Suprapubic skin (tissue), 4 donors: ENCODE measurements around the gene TMEM217. TPM values are rescaled to one million over a fixed set of nuclear protein-coding genes. Genes with fewer than 3 reads are reported as not detected.

ENCODE experiments used
- DNase-seq, 2 donors: peaks; one replicate each; pipeline ENCODE4 v3.0.0-alpha.2; 2019; ENCODE audit warnings: low spot score in 2 of 2
- H3K27ac ChIP-seq: fragments of 200-600 bp; sonication (generic); one replicate; pipeline ENCODE4 v1.5.1; 2019
- H3K27me3 ChIP-seq: fragments of 200-600 bp; sonication (generic); one replicate; pipeline ENCODE4 v1.5.1; 2019
- H3K36me3 ChIP-seq: fragments of 200-600 bp; sonication (generic); one replicate; pipeline ENCODE4 v1.5.1; 2019
- H3K4me1 ChIP-seq: fragments of 200-600 bp; sonication (generic); one replicate; pipeline ENCODE4 v1.5.1; 2019
- H3K4me3 ChIP-seq: fragments of 200-600 bp; sonication (generic); one replicate; pipeline ENCODE4 v1.5.1; 2019; ENCODE audit warnings: mild to moderate bottlenecking
- H3K9me3 ChIP-seq: fragments of 200-600 bp; sonication (generic); one replicate; pipeline ENCODE4 v1.5.1; 2019
- CTCF ChIP-seq, 2 donors: fragments of 200-600 bp in 1 of 2; fragments of 450-650 bp in 1 of 2; sonication (generic) in 1 of 2; IDR thresholded peaks; one replicate each; pipeline ENCODE4 v1.5.1; 2016 to 2019; ENCODE audit warnings: antibody characterized with exemption in 2 of 2, mild to moderate bottlenecking in 1 of 2, moderate library complexity in 1 of 2
- EP300 ChIP-seq: sonication (generic); formaldehyde crosslinking; IDR thresholded peaks from one replicate; pipeline ENCODE4 v1.6.1; 2017; ENCODE audit warnings: antibody characterized with exemption
- POLR2A ChIP-seq, 2 donors: fragments of 450-650 bp; IDR thresholded peaks; one replicate each; pipeline ENCODE4 v1.6.1; 2017; ENCODE audit warnings: antibody characterized with exemption in 2 of 2, mild to moderate bottlenecking in 2 of 2, moderate library complexity in 2 of 2
- POLR2AphosphoS5 ChIP-seq, 3 donors: sonication (generic); formaldehyde crosslinking; IDR thresholded peaks; one replicate each; pipeline ENCODE4 v1.6.1; 2017; ENCODE audit warnings: antibody characterized with exemption in 3 of 3
- WGBS: methylation state at CpG from one replicate; pipeline ENCODE4 v1.1.5; 2018; 5-methylcytosine and 5-hydroxymethylcytosine counted together
- total RNA-seq, 4 donors: library from RNA; depleted of rRNA; stranded (reverse); fragments of >200 nt; gene quantifications; one replicate each; pipeline ENCODE4 v1.1.0, GENCODE V29; 2016

TMEM217 gene
- total RNA-seq, 4 donors from 2014 or later = 0.30 to 3.3 (median 2.6) TPM; not detected in 1

DNA sequence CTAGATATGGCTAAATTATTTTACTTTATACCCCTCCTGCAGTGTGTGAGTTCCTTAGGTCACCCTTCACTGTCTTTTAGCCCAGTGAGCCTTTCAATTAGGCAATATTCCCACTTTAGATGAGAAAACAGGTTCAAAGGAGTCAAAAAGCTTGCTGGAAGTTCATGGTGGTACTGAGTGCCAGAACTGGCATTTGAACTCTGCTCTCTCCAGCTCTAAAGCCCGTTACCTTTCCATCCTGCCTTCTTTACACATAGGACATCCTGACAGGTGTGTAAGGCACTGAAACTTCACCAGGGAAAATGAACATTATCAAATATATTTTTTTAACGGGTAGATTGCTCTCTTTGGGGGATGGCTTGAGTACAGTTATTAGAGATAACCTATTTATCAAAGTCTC lies 11.2 kb upstream of the TMEM217 start:
- H3K4me3 ChIP-seq = no peak overlapping the region
- peaks cover 4% of the 10 kb centered on the region for H3K4me1 ChIP-seq
- 93% methylated on average over 2 of the region's 2 CpGs for WGBS
- no peak for TF ChIP-seq EP300
- TF ChIP-seq CTCF (IDR thresholded peaks at IDR 0.05) = no peak
- no peak for TF ChIP-seq POLR2AphosphoS5 (IDR thresholded peaks at IDR 0.05)
- TF ChIP-seq POLR2A (IDR thresholded peaks at IDR 0.05) = no peak
- no peaks in the 10 kb centered on the region for H3K9me3 ChIP-seq
- no peak overlapping the region for H3K27ac ChIP-seq
- H3K36me3 ChIP-seq = peaks cover 17% of the 10 kb centered on the region
- no peak for DNase-seq
- no peaks in the 10 kb centered on the region for H3K27me3 ChIP-seq

- WGBS = 77% methylated on average over 3 of the region's 3 CpGs
- TF ChIP-seq EP300 (no peak), POLR2AphosphoS5 (IDR thresholded peaks at IDR 0.05) (no peak), CTCF (IDR thresholded peaks at IDR 0.05) (no peak)
- H3K4me3 ChIP-seq = no peak overlapping the region
- DNase-seq = no peak
- H3K27me3 ChIP-seq = no peaks in the 10 kb centered on the region
- peaks cover 18% of the 10 kb centered on the region for H3K4me1 ChIP-seq
- no peak overlapping the region for H3K27ac ChIP-seq
- no peaks in the 10 kb centered on the region for H3K9me3 ChIP-seq
- H3K36me3 ChIP-seq = peaks cover 12% of the 10 kb centered on the region
Observed at GRCh38 chr6:37265860-37266259, 7.9 kb upstream of the TMEM217 start.

DNA sequence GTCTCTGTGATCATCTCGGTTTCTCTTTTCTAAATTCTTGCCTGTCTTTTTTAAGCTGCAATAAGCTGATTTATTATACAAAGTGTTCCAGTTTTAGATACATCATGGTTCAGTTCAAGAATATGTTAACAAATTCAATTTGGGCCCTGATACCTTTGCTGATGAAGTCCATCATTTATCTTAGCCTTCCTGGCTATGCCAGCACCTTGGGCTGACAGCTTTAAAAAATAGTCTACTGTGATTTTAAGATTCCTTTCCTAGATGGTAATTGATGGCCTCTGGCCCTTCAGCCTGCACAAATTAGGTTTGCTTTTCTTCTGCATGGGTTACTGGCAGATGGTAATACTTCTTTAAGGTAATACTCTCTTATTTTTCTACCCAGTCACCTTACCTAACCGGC lies 7.1 kb upstream of the TMEM217 start:
- Histone ChIP-seq H3K27me3 (no peaks in the 10 kb centered on the region), H3K4me3 (no peak overlapping the region), H3K4me1 (peaks cover 18% of the 10 kb centered on the region), H3K9me3 (no peaks in the 10 kb centered on the region), H3K27ac (no peak overlapping the region), H3K36me3 (peaks cover 3% of the 10 kb centered on the region)
- no peak for TF ChIP-seq POLR2AphosphoS5 (IDR thresholded peaks at IDR 0.05)
- TF ChIP-seq POLR2A (IDR thresholded peaks at IDR 0.05) = no peak
- no peak for TF ChIP-seq CTCF (IDR thresholded peaks at IDR 0.05)
- WGBS = 82% methylated on average over 2 of the region's 2 CpGs
- no peak for DNase-seq

- Histone ChIP-seq H3K9me3 (no peaks in the 10 kb centered on the region), H3K4me3 (no peak overlapping the region), H3K27me3 (no peaks in the 10 kb centered on the region), H3K4me1 (peaks cover 37% of the 10 kb centered on the region), H3K27ac (peak overlapping the region; percentile 31), H3K36me3 (no peaks in the 10 kb centered on the region)
- TF ChIP-seq POLR2A (IDR thresholded peaks at IDR 0.05) = no peak
- TF ChIP-seq CTCF (IDR thresholded peaks at IDR 0.05) = no peak
- TF ChIP-seq EP300 = no peak
- 56% methylated on average over 8 of the region's 8 CpGs for WGBS
- DNase-seq = no peak
Observed at GRCh38 chr6:37262446-37263026, 4.6 kb upstream of the TMEM217 start.

DNA sequence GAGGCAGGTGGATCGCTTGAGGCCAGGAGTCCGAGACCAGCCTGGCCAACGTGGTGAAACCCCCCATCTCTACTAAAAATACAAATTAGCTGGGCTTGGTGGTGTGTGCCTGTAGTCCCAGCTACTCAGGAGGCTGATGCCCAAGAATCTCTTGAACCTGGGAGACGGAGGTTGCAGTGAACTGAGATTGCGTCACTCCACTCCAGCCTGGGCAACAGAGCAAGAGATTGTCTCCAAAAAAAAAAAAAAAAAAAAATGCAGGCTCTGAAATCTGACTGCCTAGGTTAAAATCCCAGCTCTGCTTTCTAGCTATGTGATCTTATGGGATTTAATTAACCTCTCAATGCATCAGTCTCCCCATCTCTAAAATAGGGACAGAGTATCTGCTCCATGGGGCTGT lies 3.3 kb upstream of the TMEM217 start:
- no peaks in the 10 kb centered on the region for H3K27me3 ChIP-seq
- no peak for DNase-seq
- 74% methylated on average over 5 of the region's 5 CpGs for WGBS
- peaks cover 43% of the 10 kb centered on the region for H3K4me1 ChIP-seq
- H3K27ac ChIP-seq = no peak overlapping the region
- TF ChIP-seq POLR2A (IDR thresholded peaks at IDR 0.05) (no peak), POLR2AphosphoS5 (IDR thresholded peaks at IDR 0.05) (no peak), CTCF (IDR thresholded peaks at IDR 0.05) (no peak), EP300 (no peak)
- H3K36me3 ChIP-seq = no peaks in the 10 kb centered on the region
- H3K4me3 ChIP-seq = no peak overlapping the region
- no peaks in the 10 kb centered on the region for H3K9me3 ChIP-seq
